Muscle layer of colon (tissue), 2 donors: ENCODE data around the gene WDR59.
"Not testable (repeated sequence)": the region's sequence is repeated elsewhere in the genome, so short reads cannot be mapped to it uniquely, and the experiment has no call there.

ENCODE experiments used
- H3K27ac ChIP-seq: one replicate; pipeline ENCODE4 v1.7.0; 2013; ENCODE audit warnings: low read depth, mild to moderate bottlenecking, low read length, moderate library complexity
- H3K27me3 ChIP-seq, 2 donors: one replicate each; pipeline ENCODE4 v1.7.0; 2013; ENCODE audit warnings: low read length in 2 of 2, mild to moderate bottlenecking in 2 of 2; ENCODE audit not compliant: insufficient read depth in 2 of 2, control insufficient read depth in 1 of 2
- H3K36me3 ChIP-seq: one replicate; pipeline ENCODE4 v1.7.0; 2013; ENCODE audit warnings: mild to moderate bottlenecking, low read length; ENCODE audit not compliant: insufficient read depth
- H3K4me1 ChIP-seq: one replicate; pipeline ENCODE4 v1.7.0; 2013; ENCODE audit warnings: mild to moderate bottlenecking, low read length; ENCODE audit not compliant: insufficient read depth
- H3K4me3 ChIP-seq, 2 donors: one replicate each; pipeline ENCODE4 v1.7.0; 2013; ENCODE audit warnings: low read length in 2 of 2, low read depth in 1 of 2, mild to moderate bottlenecking in 1 of 2, moderate library complexity in 1 of 2
- H3K9ac ChIP-seq: one replicate; pipeline ENCODE4 v1.7.0; 2013; ENCODE audit warnings: low read length
- H3K9me3 ChIP-seq: one replicate; pipeline ENCODE4 v1.7.0; 2013; ENCODE audit warnings: mild to moderate bottlenecking, low read length
- donor health status: abdominal sarcoma.
- donor health status: Adenocarcinoma of cecum.

The WDR59 gene

GRCh38 chr16:74922150-74923138, 62.5 kb downstream of the WDR59 start:
- H3K9me3 ChIP-seq, result no peaks in the 10 kb centered on the region
- H3K4me3 ChIP-seq, result no peak overlapping the region
- peaks cover 29% of the 10 kb centered on the region for H3K4me1 ChIP-seq
- H3K27me3 ChIP-seq, result no peaks in the 10 kb centered on the region
- H3K27ac ChIP-seq, result no peak overlapping the region
- H3K36me3 ChIP-seq, result peaks cover 23% of the 10 kb centered on the region
- H3K9ac ChIP-seq, result no peak overlapping the region

GRCh38 chr16:74921051-74921450, 63.9 kb downstream of the WDR59 start:
- Histone ChIP-seq H3K4me1 (peaks cover 29% of the 10 kb centered on the region), H3K9me3 (no peaks in the 10 kb centered on the region), H3K27me3 (no peaks in the 10 kb centered on the region), H3K9ac (no peak overlapping the region), H3K36me3 (peaks cover 31% of the 10 kb centered on the region), H3K4me3 (no peak overlapping the region), H3K27ac (no peak overlapping the region)

DNA sequence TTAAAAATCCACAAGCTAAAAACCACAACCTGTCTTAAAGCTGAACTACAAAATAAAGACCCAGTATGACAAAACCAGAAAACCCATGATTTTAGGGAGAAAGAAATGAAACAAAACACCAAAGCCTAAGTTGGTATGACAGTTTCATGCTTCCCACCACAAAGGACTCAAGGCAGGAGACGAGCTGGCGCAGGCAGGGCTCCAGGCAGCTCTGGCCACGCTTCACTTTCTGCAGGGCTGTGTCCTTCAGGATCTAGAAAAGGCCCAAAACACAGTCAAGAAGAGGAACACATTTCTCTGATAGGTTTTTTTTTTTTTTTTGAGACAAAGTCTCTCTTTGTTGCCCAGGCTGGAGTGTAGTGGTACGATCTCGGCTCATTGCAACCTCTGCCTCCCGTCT, 75.3 kb downstream of the WDR59 start:
- Histone ChIP-seq H3K4me1 (no peaks in the 10 kb centered on the region), H3K27me3 (no peaks in the 10 kb centered on the region), H3K9me3 (no peaks in the 10 kb centered on the region), H3K36me3 (peaks cover 54% of the 10 kb centered on the region), H3K9ac (no peak overlapping the region), H3K27ac (no peak overlapping the region), H3K4me3 (no peak overlapping the region)

GRCh38 chr16:74908759-74909158, 76.2 kb downstream of the WDR59 start:
- H3K9ac ChIP-seq, H3K27ac ChIP-seq, H3K27me3 ChIP-seq, H3K9me3 ChIP-seq, H3K4me3 ChIP-seq, H3K4me1 ChIP-seq: not testable (repeated sequence)
- H3K36me3 ChIP-seq, result peaks cover 46% of the 10 kb centered on the region

DNA sequence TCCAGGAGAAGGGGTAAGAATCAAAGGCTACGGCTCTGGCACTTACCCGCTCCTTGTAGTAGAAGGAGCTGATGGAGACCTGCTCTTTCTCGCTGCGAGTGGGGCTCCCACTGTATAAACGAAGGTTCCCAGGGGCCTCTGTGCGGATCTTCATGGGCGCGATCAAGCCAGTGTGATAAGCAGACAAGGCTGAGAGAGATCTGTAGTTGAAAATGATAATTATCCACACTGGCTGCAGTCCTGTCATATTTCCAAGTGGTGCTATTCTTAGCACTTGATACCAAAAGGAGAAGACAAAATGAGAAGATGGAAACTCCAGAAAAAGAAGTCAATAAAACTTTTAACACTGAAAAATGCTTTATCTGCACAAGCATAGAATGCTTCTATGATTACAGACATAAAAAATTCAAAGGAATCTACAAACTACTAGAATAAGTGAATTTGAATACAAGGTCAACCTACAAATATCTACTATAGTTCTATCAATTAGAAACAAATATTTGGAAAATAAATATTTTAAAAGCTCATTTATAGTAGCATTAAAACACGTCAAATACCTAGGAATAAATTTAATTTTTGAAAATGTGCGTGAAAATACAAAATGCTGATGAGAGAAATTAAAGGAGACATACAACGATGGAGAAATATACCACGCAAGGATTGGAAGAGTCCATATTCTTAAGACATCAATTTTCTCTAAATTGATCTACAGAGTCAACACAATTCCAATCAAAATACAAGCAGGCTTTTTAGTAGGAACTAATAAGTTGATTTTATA, 80.8 kb downstream of the WDR59 start:
- H3K27me3 ChIP-seq, result no peaks in the 10 kb centered on the region
- H3K27ac ChIP-seq, result no peak overlapping the region
- H3K9me3 ChIP-seq, result no peaks in the 10 kb centered on the region
- no peak overlapping the region for H3K9ac ChIP-seq
- H3K4me3 ChIP-seq, result no peak overlapping the region
- H3K4me1 ChIP-seq, result peaks cover 6% of the 10 kb centered on the region
- H3K36me3 ChIP-seq, result peaks cover 26% of the 10 kb centered on the region

DNA sequence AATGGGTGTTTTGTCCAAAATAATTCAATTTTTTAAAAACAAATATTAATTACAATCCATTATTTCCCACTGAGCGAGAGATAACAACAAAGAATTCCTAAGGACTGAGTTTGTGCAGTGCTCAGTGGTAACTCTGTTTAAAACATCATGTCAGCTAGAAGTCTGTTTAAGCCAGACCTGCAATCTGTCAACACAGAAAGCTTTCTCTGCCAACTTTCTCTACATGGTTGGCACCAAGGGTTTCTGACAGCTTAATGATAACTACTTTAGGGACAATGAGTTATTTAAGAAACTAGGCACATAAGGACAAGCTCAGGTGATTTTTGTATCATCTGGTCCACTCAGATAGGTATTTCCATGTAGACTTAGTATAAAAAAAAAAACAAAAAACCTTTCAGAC, 81.8 kb downstream of the WDR59 start:
- peaks cover 6% of the 10 kb centered on the region for H3K4me1 ChIP-seq
- peaks cover 31% of the 10 kb centered on the region for H3K36me3 ChIP-seq
- no peaks in the 10 kb centered on the region for H3K27me3 ChIP-seq
- H3K9me3 ChIP-seq, result no peaks in the 10 kb centered on the region
- no peak overlapping the region for H3K4me3 ChIP-seq
- no peak overlapping the region for H3K27ac ChIP-seq
- H3K9ac ChIP-seq, result no peak overlapping the region

GRCh38 chr16:74902161-74902560, 82.8 kb downstream of the WDR59 start:
- peaks cover 6% of the 10 kb centered on the region for H3K4me1 ChIP-seq

DNA sequence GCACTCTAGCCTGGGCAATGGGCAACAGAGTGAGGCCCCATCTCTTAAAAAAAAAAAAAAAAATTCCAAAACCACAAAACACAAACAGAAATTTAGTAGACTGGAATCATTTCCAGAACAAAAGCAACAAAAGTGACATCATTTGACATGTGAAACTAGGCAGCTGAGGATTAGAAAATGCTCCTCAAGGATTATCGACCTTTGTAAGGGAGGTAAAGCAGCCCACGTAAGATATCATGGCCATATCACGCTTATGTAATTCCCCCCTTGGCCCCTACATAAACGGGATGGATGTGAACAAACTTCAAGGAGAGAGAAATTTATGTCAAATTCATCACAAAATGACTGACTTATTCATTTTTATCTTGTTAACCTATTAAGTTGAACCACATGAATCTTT, 83.3 kb downstream of the WDR59 start:
- Histone ChIP-seq H3K9ac (no peak overlapping the region), H3K9me3 (no peaks in the 10 kb centered on the region), H3K27ac (no peak overlapping the region), H3K4me1 (peaks cover 6% of the 10 kb centered on the region), H3K4me3 (no peak overlapping the region), H3K27me3 (no peaks in the 10 kb centered on the region), H3K36me3 (peaks cover 27% of the 10 kb centered on the region)

More at GRCh38 chr16:74902161-74902560, 82.8 kb downstream of the WDR59 start:
- Histone ChIP-seq H3K9me3 (no peaks in the 10 kb centered on the region), H3K27ac (no peak overlapping the region), H3K27me3 (no peaks in the 10 kb centered on the region), H3K36me3 (peaks cover 30% of the 10 kb centered on the region), H3K9ac (no peak overlapping the region), H3K4me3 (no peak overlapping the region)

GRCh38 chr16:74899816-74900215, 85.1 kb downstream of the WDR59 start:
- no peak overlapping the region for H3K4me3 ChIP-seq
- no peaks in the 10 kb centered on the region for H3K27me3 ChIP-seq
- peaks cover 25% of the 10 kb centered on the region for H3K36me3 ChIP-seq
- H3K9me3 ChIP-seq, result no peaks in the 10 kb centered on the region
- no peak overlapping the region for H3K9ac ChIP-seq
- no peak overlapping the region for H3K27ac ChIP-seq
- H3K4me1 ChIP-seq, result peaks cover 6% of the 10 kb centered on the region

DNA sequence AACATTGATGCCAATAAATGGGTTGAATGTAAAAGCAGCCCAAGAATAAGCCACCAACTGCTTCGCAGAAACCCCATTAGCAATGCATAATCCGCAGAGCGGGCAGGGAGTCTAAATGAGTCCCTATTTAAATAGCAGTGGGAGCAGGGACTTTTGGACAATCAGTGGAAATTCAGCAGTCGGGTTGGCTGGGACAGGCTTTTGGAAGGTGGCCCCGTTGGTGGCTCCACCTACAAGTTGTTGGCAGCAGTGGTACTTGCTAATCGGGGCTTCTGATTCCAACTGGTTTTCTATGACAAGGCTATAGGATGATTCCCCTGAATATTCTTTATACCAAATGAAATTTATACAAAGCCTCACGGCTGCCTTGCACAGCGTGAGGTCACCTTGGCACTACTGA, 86.3 kb downstream of the WDR59 start:
- Histone ChIP-seq H3K27ac (no peak overlapping the region), H3K4me1 (peaks cover 6% of the 10 kb centered on the region), H3K4me3 (no peak overlapping the region), H3K9me3 (no peaks in the 10 kb centered on the region), H3K27me3 (no peaks in the 10 kb centered on the region), H3K36me3 (peaks cover 25% of the 10 kb centered on the region), H3K9ac (no peak overlapping the region)
